Retinal pigment epithelial cell (primary cell): ENCODE results near the gene SEZ6L2.
"Not testable (repeated sequence)": the region's sequence is repeated elsewhere in the genome, so short reads cannot be mapped to it uniquely, and the experiment has no call there.

ENCODE experiments used
- DNase-seq: peaks from one replicate; pipeline ENCODE4 v3.0.0-alpha.2; 2010; ENCODE audit warnings: low read depth
- H3K4me3 ChIP-seq: 2 replicates; pipeline ENCODE4 v1.5.1; 2011; ENCODE audit warnings: mild to moderate bottlenecking, low read length, control low read depth, moderate library complexity
- CTCF ChIP-seq: conservative IDR thresholded peaks from 2 replicates; pipeline ENCODE4 v1.5.1; 2011; ENCODE audit warnings: low read depth, low read length, control low read depth, inconsistent platforms

The SEZ6L2 gene

GRCh38 chr16:29841631-29842030 is 57.7 kb downstream of the SEZ6L2 start:
- DNase-seq = no peak
- no peak overlapping the region for H3K4me3 ChIP-seq
- TF ChIP-seq CTCF = no peak

- TF ChIP-seq CTCF = no peak
- no peak for DNase-seq
- no peak overlapping the region for H3K4me3 ChIP-seq
These were observed 59.1 kb downstream of the SEZ6L2 start for GRCh38 chr16:29840240-29840639.

- no peak for TF ChIP-seq CTCF
- no peak overlapping the region for H3K4me3 ChIP-seq
- no peak for DNase-seq
These were observed 59.5 kb downstream of the SEZ6L2 start for GRCh38 chr16:29839822-29840221.

- no peak overlapping the region for H3K4me3 ChIP-seq
- TF ChIP-seq CTCF = no peak
- DNase-seq = no peak
These were observed 61.5 kb downstream of the SEZ6L2 start for GRCh38 chr16:29837841-29838240.

- no peak for DNase-seq
- H3K4me3 ChIP-seq = no peak overlapping the region
- no peak for TF ChIP-seq CTCF
These were observed 62.7 kb downstream of the SEZ6L2 start for GRCh38 chr16:29836623-29837022.

- H3K4me3 ChIP-seq = no peak overlapping the region
- no peak for TF ChIP-seq CTCF
- DNase-seq = no peak
These were observed 63.4 kb downstream of the SEZ6L2 start for GRCh38 chr16:29835926-29836325.

- H3K4me3 ChIP-seq = no peak overlapping the region
- DNase-seq = no peak
- no peak for TF ChIP-seq CTCF
These were observed 65.3 kb downstream of the SEZ6L2 start for GRCh38 chr16:29834079-29834478.

GRCh38 chr16:29833219-29833618 is 66.1 kb downstream of the SEZ6L2 start:
- not testable (repeated sequence) for H3K4me3 ChIP-seq, DNase-seq
